Kidney (tissue), 14 donors: ENCODE data around the gene JADE2. TPM values are rescaled to one million over a fixed set of nuclear protein-coding genes. Genes with fewer than 3 reads are reported as not detected.
"Not testable (repeated sequence)": the region's sequence is repeated elsewhere in the genome, so short reads cannot be mapped to it uniquely, and the experiment has no call there.

Experiments
- DNase-seq, 5 donors: peaks; one replicate each; pipeline ENCODE4 v3.0.0-alpha.2; 2013 to 2020
- FAIRE-seq: peaks from 2 replicates; lab custom pipeline; 2012; peaks lifted over from hg19 to GRCh38; lab: Jason Lieb, UNC
- H3K27ac ChIP-seq, 2 donors: one replicate each; pipeline ENCODE4 v1.7.0; 2013; ENCODE audit warnings: low read depth in 2 of 2, low read length in 2 of 2, inconsistent platforms in 1 of 2
- H3K27me3 ChIP-seq: one replicate; pipeline ENCODE4 v1.7.1; 2013; ENCODE audit warnings: low read length, inconsistent platforms; ENCODE audit not compliant: control insufficient read depth, insufficient read depth
- H3K36me3 ChIP-seq, 3 donors: one replicate each; pipeline versions ENCODE4 v1.7.0 to v1.7.1; 2013; ENCODE audit warnings: low read length in 3 of 3, control low read depth in 1 of 3, inconsistent platforms in 1 of 3; ENCODE audit not compliant: insufficient read depth in 3 of 3, control insufficient read depth in 2 of 3
- H3K4me1 ChIP-seq, 3 donors: one replicate each; pipeline versions ENCODE4 v1.7.0 to v1.7.1; 2013; ENCODE audit warnings: low read length in 3 of 3, inconsistent platforms in 1 of 3, low read depth in 1 of 3; ENCODE audit not compliant: control insufficient read depth in 2 of 3, insufficient read depth in 2 of 3
- H3K4me3 ChIP-seq, 3 donors: one replicate each; pipeline versions ENCODE4 v1.7.0 to v1.8.1; 2013; ENCODE audit warnings: low read length in 3 of 3, control low read depth in 1 of 3, inconsistent platforms in 1 of 3
- H3K9ac ChIP-seq, 3 donors: one replicate each; pipeline versions ENCODE4 v1.7.0 to v1.7.1; 2013; ENCODE audit warnings: low read length in 3 of 3, control low read depth in 1 of 3, inconsistent platforms in 1 of 3
- H3K9me3 ChIP-seq, 3 donors: one replicate each; pipeline versions ENCODE4 v1.7.0 to v1.7.1; 2013; ENCODE audit warnings: low read length in 3 of 3, control low read depth in 1 of 3, inconsistent platforms in 1 of 3; ENCODE audit not compliant: control insufficient read depth in 2 of 3, insufficient read depth in 1 of 3
- intact Hi-C: fragments of 100-400 bp; cut with DNase I; formaldehyde crosslinking; loops from one replicate; pipeline ENCODE4 v1.11.1; 2022
- polyA plus RNA-seq: library from polyadenylated mRNA; stranded (reverse); fragments of 350-450 nt; fragmentation: Illumina TruSeq; extraction: RNeasy Lipid Tissue Mini Kit (QIAGEN cat#74804); gene quantifications from one replicate; pipeline ENCODE4 v1.2.3, GENCODE V29; 2014; ENCODE audit warnings: low read depth, low replicate concordance; ENCODE audit not compliant: insufficient read depth
- total RNA-seq: library from RNA; stranded (reverse); fragmentation: NEBNext Ultra II Directional; extraction: Animal tissue kit (Norgen Biotek cat#: 25700); gene quantifications from one replicate; pipeline ENCODE4 v1.2.1, GENCODE V29; 2021
- TF ChIP-seq, protein P1 (sequence below): IDR thresholded peaks from 3 replicates; pipeline ENCODE4 v1.5.1; 2012; ENCODE audit warnings: mild to moderate bottlenecking, moderate library complexity, borderline replicate concordance; ENCODE audit not compliant: insufficient read depth; ENCODE audit errors: extremely low read depth
- donor health status: control.
- donor health status: control.
- donor health status: control.
- donor health status: control.
- donor health status: control.
- donor health status: DM: yes; HTN: yes; CAD: no.
- donor health status: Normal renal cell carcinoma (clear cell type).

The JADE2 gene
- total and polyA plus RNA-seq, 2 donors from 2014 or later: 9.2 to 99.6 TPM

DNA sequence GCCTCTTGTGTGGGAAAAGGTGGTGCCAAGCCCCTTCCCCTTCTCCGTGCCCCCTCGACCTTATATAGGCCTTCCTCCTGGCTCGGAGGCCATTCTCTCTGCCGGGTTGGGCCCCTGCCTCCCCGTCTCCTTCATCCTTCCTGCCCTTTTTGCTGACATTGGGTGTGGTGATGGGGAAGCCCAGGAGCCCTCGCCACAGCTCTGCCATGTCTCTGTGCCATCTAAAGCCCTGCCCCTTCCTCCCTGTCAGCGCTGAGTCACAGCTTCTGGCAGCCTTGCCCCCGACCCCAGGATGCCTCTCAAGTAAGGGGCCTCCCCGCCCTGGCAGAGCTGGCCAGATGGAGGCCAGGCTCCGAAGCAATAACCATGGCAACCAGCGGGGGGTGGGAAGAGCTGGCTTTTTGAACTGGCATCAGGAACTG, 30.4 kb downstream of the JADE2 start:
- Histone ChIP-seq H3K9me3 (no peaks in the 10 kb centered on the region), H3K36me3 (peaks cover 5 to 46% (median 35%) of the 10 kb centered on the region in 3 donors), H3K27ac (peak overlapping the region in 1 of 2 donors; percentile 5), H3K4me3 (no peak overlapping the region), H3K27me3 (no peaks in the 10 kb centered on the region), H3K9ac (peak overlapping the region in 1 of 3 donors; percentile 3), H3K4me1 (peaks cover 0 to 20% (median 14%) of the 10 kb centered on the region in 3 donors)
- intact Hi-C loops: no loop called here
- TF ChIP-seq, protein P1, sequence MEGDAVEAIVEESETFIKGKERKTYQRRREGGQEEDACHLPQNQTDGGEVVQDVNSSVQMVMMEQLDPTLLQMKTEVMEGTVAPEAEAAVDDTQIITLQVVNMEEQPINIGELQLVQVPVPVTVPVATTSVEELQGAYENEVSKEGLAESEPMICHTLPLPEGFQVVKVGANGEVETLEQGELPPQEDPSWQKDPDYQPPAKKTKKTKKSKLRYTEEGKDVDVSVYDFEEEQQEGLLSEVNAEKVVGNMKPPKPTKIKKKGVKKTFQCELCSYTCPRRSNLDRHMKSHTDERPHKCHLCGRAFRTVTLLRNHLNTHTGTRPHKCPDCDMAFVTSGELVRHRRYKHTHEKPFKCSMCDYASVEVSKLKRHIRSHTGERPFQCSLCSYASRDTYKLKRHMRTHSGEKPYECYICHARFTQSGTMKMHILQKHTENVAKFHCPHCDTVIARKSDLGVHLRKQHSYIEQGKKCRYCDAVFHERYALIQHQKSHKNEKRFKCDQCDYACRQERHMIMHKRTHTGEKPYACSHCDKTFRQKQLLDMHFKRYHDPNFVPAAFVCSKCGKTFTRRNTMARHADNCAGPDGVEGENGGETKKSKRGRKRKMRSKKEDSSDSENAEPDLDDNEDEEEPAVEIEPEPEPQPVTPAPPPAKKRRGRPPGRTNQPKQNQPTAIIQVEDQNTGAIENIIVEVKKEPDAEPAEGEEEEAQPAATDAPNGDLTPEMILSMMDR: no peak
- DNase-seq (peak; percentile 41 to 89 (median 60)), FAIRE-seq (no peak)

DNA sequence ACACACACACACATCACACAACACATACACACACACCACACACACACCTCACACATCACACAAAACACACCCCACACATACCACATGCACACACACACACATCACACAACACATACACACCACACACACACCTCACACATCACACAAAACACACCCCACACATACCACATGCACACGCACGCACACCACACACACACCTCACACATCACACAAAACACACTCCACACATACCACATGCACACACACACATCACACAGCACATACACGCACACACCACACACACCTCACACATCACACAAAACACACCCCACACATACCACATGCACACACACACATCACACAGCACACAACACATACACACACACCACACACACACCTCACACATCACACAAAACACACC, 31.1 kb downstream of the JADE2 start:
- not testable (repeated sequence) for H3K27ac ChIP-seq

DNA sequence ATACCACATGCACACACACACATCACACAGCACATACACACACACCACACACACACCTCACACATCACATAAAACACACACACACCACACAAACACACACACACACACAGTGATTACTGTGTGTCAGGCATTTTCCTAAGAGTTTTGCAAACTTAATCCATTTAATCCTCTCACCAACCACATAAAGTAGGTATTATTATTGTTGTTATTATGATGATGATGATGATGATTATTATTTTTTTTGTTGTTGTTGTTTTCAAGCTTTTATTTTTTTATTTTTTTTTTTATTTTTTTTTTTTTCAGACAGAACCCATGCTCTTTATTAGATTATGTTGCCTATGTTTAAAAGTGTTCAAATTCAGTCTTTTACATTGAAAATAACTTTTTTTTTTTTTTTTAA, 31.5 kb downstream of the JADE2 start:
- H3K4me1 ChIP-seq: peaks cover 0 to 21% (median 14%) of the 10 kb centered on the region in 3 donors

More for the DNA sequence above, 31.1 kb downstream of the JADE2 start:
- Histone ChIP-seq H3K36me3 (peaks cover 5 to 53% (median 40%) of the 10 kb centered on the region in 3 donors), H3K4me1 (peaks cover 0 to 22% (median 14%) of the 10 kb centered on the region in 3 donors)
- H3K27me3 ChIP-seq, FAIRE-seq, H3K9me3 ChIP-seq, DNase-seq, intact Hi-C loops, H3K9ac ChIP-seq, H3K4me3 ChIP-seq: not testable (repeated sequence)

DNA sequence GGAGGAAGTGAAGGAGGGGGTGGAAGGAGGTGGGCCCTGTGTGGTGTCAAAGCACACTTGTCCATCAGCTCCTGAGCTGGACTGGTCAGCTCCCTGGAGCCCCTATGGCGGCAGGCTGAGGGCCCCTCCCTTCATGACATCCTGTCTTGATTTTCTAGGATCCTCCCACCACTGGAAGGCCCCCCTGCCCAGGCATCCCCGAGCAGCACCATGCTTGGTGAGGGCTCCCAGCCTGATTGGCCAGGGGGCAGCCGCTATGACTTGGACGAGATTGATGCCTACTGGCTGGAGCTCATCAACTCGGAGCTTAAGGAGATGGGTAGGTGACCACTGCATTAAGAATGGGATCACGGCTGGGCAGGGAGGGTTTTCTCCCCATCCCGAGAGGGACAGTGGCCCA, 34.2 kb downstream of the JADE2 start:
- intact Hi-C loops: no loop called here
- FAIRE-seq: no peak
- no peak overlapping the region for H3K27ac ChIP-seq

More for the DNA sequence above, 31.5 kb downstream of the JADE2 start:
- DNase-seq (no peak), FAIRE-seq (peak; percentile 65)
- intact Hi-C loops: no loop called here
- no peaks in the 10 kb centered on the region for H3K9me3 ChIP-seq
- H3K27ac ChIP-seq: no peak overlapping the region
- TF ChIP-seq, protein P1: no peak
- peaks cover 5 to 53% (median 41%) of the 10 kb centered on the region in 3 donors for H3K36me3 ChIP-seq
- no peaks in the 10 kb centered on the region for H3K27me3 ChIP-seq
- no peak overlapping the region for H3K9ac ChIP-seq
- H3K4me3 ChIP-seq: no peak overlapping the region

More for the DNA sequence above, 34.2 kb downstream of the JADE2 start:
- H3K27me3 ChIP-seq: no peaks in the 10 kb centered on the region
- H3K4me1 ChIP-seq: peaks cover 0 to 6% (median 1%) of the 10 kb centered on the region in 3 donors
- TF ChIP-seq, protein P1: no peak
- no peaks in the 10 kb centered on the region for H3K9me3 ChIP-seq
- H3K4me3 ChIP-seq: no peak overlapping the region
- no peak overlapping the region for H3K9ac ChIP-seq
- peaks cover 7 to 71% (median 60%) of the 10 kb centered on the region in 3 donors for H3K36me3 ChIP-seq
- no peak for DNase-seq
